OCI-LY1 (cell line): ENCODE results near the gene PDGFA.

Experiments
- H2AFZ ChIP-seq: fragments of 200-600 bp; sonication (generic), shearing (Covaris generic); 2 replicates; pipeline ENCODE4 v1.6.0; 2014; ENCODE audit warnings: antibody characterized with exemption, mild to moderate bottlenecking, low read length
- H3F3A ChIP-seq: fragments of 200-600 bp; sonication (generic), shearing (Covaris generic); 2 replicates; pipeline ENCODE4 v1.6.0; 2014; ENCODE audit warnings: mild to moderate bottlenecking, antibody characterized with exemption, low read length, moderate library complexity; ENCODE audit not compliant: insufficient read depth
- H3K27ac ChIP-seq: fragments of 200-600 bp; sonication (generic); 2 replicates; pipeline ENCODE4 v1.5.1; 2014; ENCODE audit warnings: low read length, mixed run types, mild to moderate bottlenecking, low read depth; ENCODE audit not compliant: poor library complexity, severe bottlenecking
- H3K27me3 ChIP-seq: fragments of 200-600 bp; sonication (generic); 2 replicates; pipeline ENCODE4 v1.6.0; 2014; ENCODE audit warnings: antibody characterized with exemption, mild to moderate bottlenecking, low read length, moderate library complexity; ENCODE audit not compliant: insufficient read depth
- H3K36me3 ChIP-seq: fragments of 200-600 bp; sonication (generic); 2 replicates; pipeline ENCODE4 v1.6.1; 2014; ENCODE audit warnings: mild to moderate bottlenecking, antibody characterized with exemption, low read length, moderate library complexity, mixed read lengths; ENCODE audit not compliant: insufficient read depth
- H3K4me1 ChIP-seq: fragments of 200-600 bp; sonication (generic); 2 replicates; pipeline ENCODE4 v1.5.1; 2014; ENCODE audit warnings: mild to moderate bottlenecking, low read length, moderate library complexity; ENCODE audit not compliant: insufficient read depth, severe bottlenecking
- H3K4me2 ChIP-seq: fragments of 200-600 bp; sonication (generic), shearing (Covaris generic); 2 replicates; pipeline ENCODE4 v1.6.1; 2014; ENCODE audit warnings: low read length
- H3K4me3 ChIP-seq: fragments of 200-600 bp; sonication (generic); 2 replicates; pipeline ENCODE4 v1.5.1; 2014; ENCODE audit warnings: low read length, low read depth, mild to moderate bottlenecking, mixed read lengths; ENCODE audit not compliant: poor library complexity, severe bottlenecking
- H3K79me2 ChIP-seq: fragments of 200-600 bp; shearing (Covaris generic); 2 replicates; pipeline ENCODE4 v1.6.1; 2016; ENCODE audit warnings: mixed run types, low read length, mixed read lengths; ENCODE audit not compliant: insufficient read depth
- H3K9ac ChIP-seq: fragments of 200-600 bp; sonication (generic), shearing (Covaris generic); 2 replicates; pipeline ENCODE4 v1.6.1; 2014; ENCODE audit warnings: mild to moderate bottlenecking, low read length, mixed read lengths
- H3K9me2 ChIP-seq: fragments of 200-600 bp; sonication (generic), shearing (Covaris generic); 2 replicates; pipeline ENCODE4 v1.6.1; 2014; ENCODE audit warnings: low read depth, mild to moderate bottlenecking, low read length, mixed read lengths
- H3K9me3 ChIP-seq: fragments of 200-600 bp; shearing (Covaris generic); 2 replicates; pipeline ENCODE4 v1.6.1; 2014; ENCODE audit warnings: low read length, mixed read lengths
- H4K20me1 ChIP-seq: fragments of 200-600 bp; sonication (generic), shearing (Covaris generic); 2 replicates; pipeline ENCODE4 v1.6.0; 2016; ENCODE audit warnings: mild to moderate bottlenecking, low read length; ENCODE audit not compliant: insufficient read depth
- CTCF ChIP-seq: fragments of 200-600 bp; sonication (generic), shearing (Covaris generic); IDR thresholded peaks from 2 replicates; pipeline ENCODE4 v1.5.1; 2017; ENCODE audit warnings: mild to moderate bottlenecking, antibody characterized with exemption, low read length, moderate library complexity, mixed read lengths
- EZH2 ChIP-seq: fragments of 200-600 bp; sonication (generic), shearing (Covaris generic); IDR thresholded peaks from 2 replicates; pipeline ENCODE4 v1.8.0; 2017; ENCODE audit warnings: borderline replicate concordance, mixed run types, mild to moderate bottlenecking, antibody characterized with exemption, low read length, moderate library complexity, mixed read lengths

The PDGFA gene

GRCh38 chr7:463362-463781 lies 56.3 kb downstream of the PDGFA start:
- Histone ChIP-seq H3K9me2 (no peaks in the 10 kb centered on the region), H3K9me3 (no peaks in the 10 kb centered on the region), H3F3A (no peaks in the 10 kb centered on the region), H3K9ac (no peak overlapping the region), H3K36me3 (no peaks in the 10 kb centered on the region), H3K79me2 (no peaks in the 10 kb centered on the region), H3K4me3 (no peak overlapping the region), H3K4me1 (no peaks in the 10 kb centered on the region), H3K4me2 (no peak overlapping the region), H4K20me1 (no peaks in the 10 kb centered on the region), H3K27me3 (no peaks in the 10 kb centered on the region), H2AFZ (no peak overlapping the region), H3K27ac (no peak overlapping the region)
- TF ChIP-seq CTCF (no peak), EZH2 (no peak)

DNA sequence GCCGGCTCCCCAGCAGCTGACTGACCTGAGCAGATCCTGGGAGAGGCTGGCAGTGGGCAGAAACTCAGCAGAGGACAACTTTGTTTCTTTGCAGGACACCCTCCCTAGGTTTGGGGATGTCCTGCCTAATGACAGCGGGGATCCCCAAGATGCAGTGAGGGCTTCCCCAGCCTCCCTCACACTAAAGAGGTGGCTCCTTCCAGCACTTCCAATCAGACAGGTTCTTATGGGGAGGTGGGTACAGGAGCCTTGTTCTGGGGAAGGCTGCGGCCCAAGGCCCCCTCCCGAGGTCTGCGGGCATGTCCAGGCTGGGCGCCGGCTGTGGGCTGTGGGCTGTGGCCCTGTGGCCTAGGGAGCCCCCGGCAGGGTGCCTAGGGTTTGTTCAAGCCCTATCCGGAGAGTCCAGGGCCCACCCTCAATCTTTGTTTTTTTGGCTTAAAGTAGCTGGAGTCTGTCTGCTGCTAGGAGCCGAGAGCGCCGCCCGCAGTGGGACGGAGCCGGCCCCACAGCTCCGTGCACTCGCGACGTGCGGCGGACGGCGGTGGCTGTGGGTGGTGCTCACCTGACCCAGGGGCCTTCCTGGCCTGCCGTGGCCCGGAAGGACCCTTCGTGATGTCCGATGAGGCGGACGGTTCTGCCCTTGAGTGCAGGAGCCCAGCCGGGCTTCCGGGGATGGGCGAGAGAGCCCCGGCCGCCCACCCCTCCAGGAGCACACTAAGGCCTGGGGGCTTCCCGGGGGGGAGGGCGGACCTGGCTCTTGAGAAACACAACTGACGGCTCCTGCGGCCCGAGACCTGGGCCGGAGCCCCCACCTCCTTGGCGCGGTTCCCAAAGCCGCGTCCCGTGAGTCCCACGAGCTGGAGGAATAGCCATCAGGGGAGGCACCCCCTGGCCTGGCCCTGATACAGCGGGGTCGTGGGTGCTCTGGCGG lies 57.2 kb downstream of the PDGFA start:
- Histone ChIP-seq H3K4me2 (no peak overlapping the region), H2AFZ (no peak overlapping the region), H3K9ac (no peak overlapping the region), H3K4me1 (no peaks in the 10 kb centered on the region), H3K27ac (no peak overlapping the region), H3K79me2 (no peaks in the 10 kb centered on the region), H3K36me3 (no peaks in the 10 kb centered on the region), H3K9me3 (no peaks in the 10 kb centered on the region), H3K4me3 (no peak overlapping the region), H4K20me1 (no peaks in the 10 kb centered on the region), H3K27me3 (no peaks in the 10 kb centered on the region), H3K9me2 (no peaks in the 10 kb centered on the region), H3F3A (no peaks in the 10 kb centered on the region)
- no peak for TF ChIP-seq CTCF
- TF ChIP-seq EZH2: no peak

DNA sequence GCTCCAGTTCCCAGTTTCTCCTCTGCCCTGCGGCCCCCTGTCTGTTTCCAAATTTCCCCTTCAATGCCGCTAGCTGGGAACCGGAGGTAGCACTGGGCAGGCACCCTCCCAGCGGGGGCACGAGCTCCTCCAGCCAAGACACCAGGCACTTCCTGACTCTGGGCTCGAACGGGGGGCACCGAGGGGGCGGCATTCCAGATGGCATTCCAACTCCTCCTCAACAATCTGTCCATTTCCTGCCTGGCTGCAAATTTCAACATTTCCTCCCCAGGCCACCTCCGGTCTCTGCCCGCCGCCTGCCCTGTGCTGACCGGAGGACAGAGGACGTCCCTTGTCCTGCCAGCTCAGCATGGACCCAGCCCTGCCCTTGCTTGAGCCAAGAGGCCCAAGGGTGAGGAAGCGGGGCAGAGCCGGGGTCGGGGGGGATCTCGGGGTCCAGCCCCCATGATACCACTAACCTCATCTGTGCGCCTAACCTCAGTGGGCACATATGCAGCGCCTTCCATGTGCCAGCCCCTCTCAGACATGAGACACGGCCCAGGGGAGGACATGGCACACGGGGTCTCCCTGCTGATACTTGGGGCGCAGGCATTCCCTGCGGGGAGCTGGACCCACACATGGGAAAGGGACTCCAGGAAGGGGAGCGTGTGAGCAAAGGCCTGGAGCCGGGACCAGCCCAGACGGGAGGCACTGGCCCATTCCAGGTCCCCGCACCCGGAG lies 58.0 kb downstream of the PDGFA start:
- Histone ChIP-seq H3K27ac (no peak overlapping the region), H3K36me3 (no peaks in the 10 kb centered on the region), H3K9ac (no peak overlapping the region), H3K4me3 (no peak overlapping the region), H3K4me2 (no peak overlapping the region), H3K9me2 (no peaks in the 10 kb centered on the region), H2AFZ (no peak overlapping the region), H3K9me3 (no peaks in the 10 kb centered on the region), H3K27me3 (no peaks in the 10 kb centered on the region), H4K20me1 (no peaks in the 10 kb centered on the region), H3F3A (no peaks in the 10 kb centered on the region), H3K4me1 (no peaks in the 10 kb centered on the region), H3K79me2 (no peaks in the 10 kb centered on the region)
- TF ChIP-seq EZH2 (no peak), CTCF (no peak)
